HUES6 (cell line): ENCODE data around the gene HYDIN.

Experiments used
- H3K27ac ChIP-seq: 2 replicates; pipeline ENCODE4 v1.7.0; 2013; ENCODE audit warnings: low read depth, mild to moderate bottlenecking, low read length, inconsistent platforms
- H3K27me3 ChIP-seq: 2 replicates; pipeline ENCODE4 v1.6.1; 2013; ENCODE audit warnings: low read length; ENCODE audit not compliant: control insufficient read depth, insufficient read depth
- H3K36me3 ChIP-seq: 2 replicates; pipeline ENCODE4 v1.6.1; 2013; ENCODE audit warnings: low read length; ENCODE audit not compliant: control insufficient read depth, insufficient read depth
- H3K4me1 ChIP-seq: 2 replicates; pipeline ENCODE4 v1.6.1; 2013; ENCODE audit warnings: low read length; ENCODE audit not compliant: control insufficient read depth, insufficient read depth
- H3K4me3 ChIP-seq: 2 replicates; pipeline ENCODE4 v1.5.1; 2013; ENCODE audit warnings: low read depth, low read length
- H3K9ac ChIP-seq: one replicate; pipeline ENCODE4 v1.6.1; 2013; ENCODE audit warnings: mild to moderate bottlenecking, low read length
- H3K9me3 ChIP-seq: 2 replicates; pipeline ENCODE4 v1.6.1; 2013; ENCODE audit warnings: low read depth, low read length; ENCODE audit not compliant: control insufficient read depth, insufficient read depth

HYDIN gene

GRCh38 chr16:70758786-70759185 is 471.7 kb downstream of the HYDIN start:
- Histone ChIP-seq H3K36me3 (peaks cover 36% of the 10 kb centered on the region), H3K4me3 (no peak overlapping the region), H3K9ac (no peak overlapping the region), H3K4me1 (peaks cover 24% of the 10 kb centered on the region), H3K27ac (no peak overlapping the region; the same call in 1 of the 2 replicates), H3K27me3 (no peaks in the 10 kb centered on the region), H3K9me3 (no peaks in the 10 kb centered on the region)
